GM23338 (cell line): Measurements from ENCODE around the gene C12orf60.

Source experiments
- CREB1 ChIP-seq: fragments of 250-450 bp; sonication (Bioruptor Pico); IDR thresholded peaks from 2 replicates; pipeline ENCODE4 v1.5.0; 2020; ENCODE audit warnings: low read depth, mild to moderate bottlenecking, moderate library complexity
- CTCF ChIP-seq, 2 experiments: fragments of 200-600 bp in 1 of 2; sonication (generic) in 1 of 2; conservative IDR thresholded peaks; 2 replicates each; pipeline versions ENCODE4 v1.5.1 to v1.6.1; 2016 to 2017; ENCODE audit warnings: antibody characterized with exemption in 2 of 2, low read depth in 2 of 2, mild to moderate bottlenecking in 2 of 2, moderate library complexity in 1 of 2
- EZH2 ChIP-seq: fragments of 200-600 bp; sonication (generic); IDR thresholded peaks from one replicate; pipeline ENCODE4 v1.8.0; 2017; ENCODE audit warnings: antibody characterized with exemption, mild to moderate bottlenecking, low read depth; ENCODE audit not compliant: unreplicated experiment
- EZH2phosphoT487 ChIP-seq: fragments of 200-600 bp; sonication (generic); IDR thresholded peaks from one replicate; pipeline ENCODE4 v1.8.1; 2018; ENCODE audit warnings: antibody characterized with exemption; ENCODE audit not compliant: unreplicated experiment
- JUNB ChIP-seq: IDR thresholded peaks from one replicate; pipeline ENCODE4 v1.6.1; 2016; ENCODE audit warnings: antibody characterized with exemption; ENCODE audit not compliant: unreplicated experiment
- NANOG ChIP-seq: IDR thresholded peaks from 2 replicates; pipeline ENCODE4 v1.6.1; 2016; ENCODE audit warnings: antibody characterized with exemption, borderline replicate concordance
- POLR2AphosphoS5 ChIP-seq: IDR thresholded peaks from 2 replicates; pipeline ENCODE4 v1.6.1; 2016; ENCODE audit warnings: antibody characterized with exemption, low read depth
- REST ChIP-seq: IDR thresholded peaks from one replicate; pipeline ENCODE4 v1.6.1; 2018; ENCODE audit warnings: antibody characterized with exemption; ENCODE audit not compliant: unreplicated experiment
- STAT1 ChIP-seq: IDR thresholded peaks from one replicate; pipeline ENCODE4 v1.6.1; 2016; ENCODE audit warnings: antibody characterized with exemption; ENCODE audit not compliant: unreplicated experiment
- ZNF462 ChIP-seq: fragments of 250-450 bp; sonication (Bioruptor Pico); IDR thresholded peaks from 2 replicates; pipeline ENCODE4 v1.5.0; 2020; ENCODE audit warnings: mild to moderate bottlenecking, moderate library complexity

- TF ChIP-seq CREB1 (CRISPR knock-in tag) (no peak), CTCF (conservative IDR thresholded peaks at IDR 0.05; ENCODE audit: low read depth in 2 of 2) (no peak), POLR2AphosphoS5 (no peak), EZH2phosphoT487 (no peak), EZH2 (no peak), ZNF462 (CRISPR knock-in tag) (no peak), NANOG (no peak), STAT1 (no peak), JUNB (no peak), REST (no peak)
Measured at GRCh38 chr12:14843425-14843887, 40.0 kb downstream of the C12orf60 start, which contains the start of gene ART4.
